Measurements from ENCODE around the gene MACROH2A1. TPM values are rescaled to one million over a fixed set of nuclear protein-coding genes. Genes with fewer than 3 reads are reported as not detected.
"Not testable (repeated sequence)": the region's sequence is repeated elsewhere in the genome, so short reads cannot be mapped to it uniquely, and the experiment has no call there.

Gene MACROH2A1
- total and polyA plus RNA-seq, 5 donors = 128 to 160 (median 146) TPM

DNA sequence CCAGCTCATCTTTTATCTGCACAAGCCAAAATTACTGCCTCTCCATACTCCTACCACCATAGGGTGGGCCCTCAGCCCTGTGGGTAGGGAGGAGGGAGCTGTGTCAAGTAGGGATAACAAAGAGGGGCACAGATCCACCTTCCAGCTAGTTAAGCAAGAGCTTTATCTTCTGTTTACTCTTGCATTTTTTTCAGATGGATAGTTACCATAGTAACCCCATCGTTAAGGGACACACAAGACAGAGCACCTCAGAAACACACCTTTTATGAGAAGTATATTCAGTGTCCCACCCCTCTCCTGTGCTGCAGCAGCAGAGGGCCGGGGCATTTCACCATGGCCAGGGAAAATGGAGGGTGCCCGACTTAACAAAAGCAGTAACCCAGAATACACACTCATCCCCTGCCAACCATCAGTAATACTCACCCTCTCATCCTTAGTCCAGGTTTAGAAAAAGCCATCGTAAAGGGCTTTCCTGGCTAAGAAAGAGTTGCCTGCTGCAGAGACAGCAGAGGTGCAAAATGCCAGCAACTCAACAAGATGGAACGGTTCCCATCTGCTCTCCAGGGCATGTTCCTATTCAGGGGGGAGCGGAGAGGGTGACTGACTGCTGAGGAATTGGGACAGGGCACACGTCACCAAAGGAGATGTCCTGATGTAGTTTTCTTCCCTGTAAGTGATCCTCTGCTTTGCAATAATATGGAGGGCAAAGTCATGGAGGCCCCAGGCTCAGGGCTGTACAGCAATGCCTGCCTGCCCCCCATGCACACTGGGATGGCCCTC, 25.1 kb downstream of the MACROH2A1 start:
- H3K27me3 ChIP-seq (ENCODE audit: control insufficient read depth, insufficient read depth) = no peaks in the 10 kb centered on the region
- intact Hi-C loops (cut with DNase I) = no loop called here
- 56% methylated on average over 7 of the region's 7 CpGs for WGBS

DNA sequence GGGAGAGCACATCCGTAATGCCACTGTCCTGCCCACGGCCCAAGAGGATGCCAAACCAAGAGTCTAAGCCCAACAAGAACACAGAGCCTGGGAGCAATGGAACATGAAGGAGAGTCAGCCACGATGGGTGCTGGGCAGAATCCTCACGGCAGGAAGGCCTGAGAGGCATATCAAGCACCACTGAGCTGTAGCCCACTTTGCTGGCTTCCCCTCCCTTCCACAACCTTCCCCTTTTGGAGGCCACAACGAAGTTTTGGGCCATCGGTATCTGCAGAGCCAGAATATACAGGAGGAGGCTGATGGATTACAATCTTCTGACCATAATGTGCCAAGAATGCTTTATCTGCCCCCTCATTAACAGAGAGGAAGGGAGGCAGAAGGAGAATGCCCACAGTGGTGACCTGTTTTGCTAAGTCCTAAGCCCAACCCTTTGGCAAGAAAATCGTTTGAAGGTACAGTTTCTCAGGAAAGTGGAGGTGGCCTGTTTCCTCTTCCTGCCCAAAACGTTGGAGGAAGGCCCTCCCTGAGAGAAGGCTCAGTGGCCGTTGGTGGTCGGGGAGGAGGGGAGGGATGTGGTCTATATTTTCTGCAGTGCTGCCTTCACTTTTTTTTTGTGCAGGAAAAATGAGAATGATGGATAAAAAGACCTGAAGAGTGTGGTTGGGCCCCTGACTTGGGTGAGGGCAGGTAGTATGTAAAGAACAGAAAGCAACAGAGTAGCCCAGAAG, 26.2 kb downstream of the MACROH2A1 start:
- 54% methylated on average over 10 of the region's 10 CpGs for WGBS
- no peak overlapping the region for H3K27ac ChIP-seq (ENCODE audit: low read length)
- DNase-seq (no peak), ATAC-seq (no peak)
- H3K4me3 ChIP-seq (ENCODE audit: low read length) = no peak overlapping the region
- peaks cover 25% of the 10 kb centered on the region for H3K4me1 ChIP-seq (ENCODE audit: control insufficient read depth, insufficient read depth, low read length)
- intact Hi-C loops (cut with DNase I) = no loop called here
- no peaks in the 10 kb centered on the region for H3K9me3 ChIP-seq (ENCODE audit: control insufficient read depth, low read length)
- no peaks in the 10 kb centered on the region for H3K27me3 ChIP-seq (ENCODE audit: control insufficient read depth, insufficient read depth)

More for the DNA sequence above, 25.1 kb downstream of the MACROH2A1 start:
- DNase-seq = peak in 2 of 3 donors; percentile 46 to 63
- Histone ChIP-seq H3K9me3 (ENCODE audit: control insufficient read depth, low read length) (no peaks in the 10 kb centered on the region), H3K27ac (ENCODE audit: low read length) (peak overlapping the region; percentile 94), H3K4me1 (ENCODE audit: control insufficient read depth, insufficient read depth, low read length) (peaks cover 25% of the 10 kb centered on the region), H3K4me3 (ENCODE audit: low read length) (no peak overlapping the region)
- peak; percentile 77 to 80 for ATAC-seq

DNA sequence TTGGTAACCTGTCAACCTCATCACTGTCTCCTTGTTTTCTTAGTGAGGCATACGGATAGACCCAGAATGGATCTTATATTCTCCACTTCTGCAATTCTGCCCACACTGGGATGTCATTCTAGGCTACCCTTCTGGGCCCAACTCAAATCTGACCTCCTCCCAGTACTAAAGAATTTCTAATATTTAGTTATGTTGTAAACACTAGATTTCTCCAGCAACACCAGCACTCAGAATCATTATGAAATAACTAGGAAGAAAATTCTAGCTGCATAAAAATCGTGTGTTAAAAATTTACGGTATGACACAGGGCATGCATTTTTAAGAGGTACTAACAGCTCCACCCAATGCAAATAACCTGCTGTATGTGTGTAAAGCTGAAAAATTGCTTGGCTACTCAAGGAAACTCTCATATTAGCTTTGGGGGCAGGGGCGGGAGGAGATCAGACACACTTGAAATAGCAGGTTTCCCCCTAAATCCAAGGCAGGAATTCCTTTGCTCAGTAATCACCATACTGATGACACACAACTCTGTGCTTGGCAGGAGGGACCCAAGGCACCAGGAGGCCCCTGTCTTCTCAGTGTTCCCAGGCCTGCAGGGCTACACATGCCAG, 27.3 kb downstream of the MACROH2A1 start:
- intact Hi-C loops (cut with DNase I) = no loop called here
- no peak overlapping the region for H3K27ac ChIP-seq (ENCODE audit: low read length)
- ATAC-seq = no peak
- no peak for DNase-seq
- no peak overlapping the region for H3K4me3 ChIP-seq (ENCODE audit: low read length)
- no peaks in the 10 kb centered on the region for H3K27me3 ChIP-seq (ENCODE audit: control insufficient read depth, insufficient read depth)
- WGBS = 77% methylated on average over 4 of the region's 4 CpGs
- peaks cover 25% of the 10 kb centered on the region for H3K4me1 ChIP-seq (ENCODE audit: control insufficient read depth, insufficient read depth, low read length)
- H3K9me3 ChIP-seq (ENCODE audit: control insufficient read depth, low read length) = no peaks in the 10 kb centered on the region

DNA sequence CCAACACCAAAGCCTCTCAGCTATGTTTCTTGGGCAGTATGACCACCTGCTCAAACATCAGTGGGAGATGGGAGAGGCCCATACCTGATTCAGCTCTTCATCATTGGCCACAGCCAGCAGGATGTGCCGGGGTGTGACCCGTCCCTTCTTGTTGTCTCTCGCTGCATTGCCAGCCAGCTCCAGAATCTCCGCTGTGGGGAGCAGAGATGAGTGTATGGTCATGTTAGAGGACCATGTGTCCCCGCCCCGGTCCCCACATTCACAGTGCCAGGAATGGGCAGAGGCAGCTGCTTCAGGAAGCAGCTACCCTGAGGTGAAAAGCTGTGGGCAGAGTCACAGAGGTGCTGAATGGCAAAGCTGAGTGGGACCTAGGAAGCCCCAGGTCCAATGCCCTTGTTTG, 29.1 kb downstream of the MACROH2A1 start:
- intact Hi-C loops (cut with DNase I) = no loop called here

DNA sequence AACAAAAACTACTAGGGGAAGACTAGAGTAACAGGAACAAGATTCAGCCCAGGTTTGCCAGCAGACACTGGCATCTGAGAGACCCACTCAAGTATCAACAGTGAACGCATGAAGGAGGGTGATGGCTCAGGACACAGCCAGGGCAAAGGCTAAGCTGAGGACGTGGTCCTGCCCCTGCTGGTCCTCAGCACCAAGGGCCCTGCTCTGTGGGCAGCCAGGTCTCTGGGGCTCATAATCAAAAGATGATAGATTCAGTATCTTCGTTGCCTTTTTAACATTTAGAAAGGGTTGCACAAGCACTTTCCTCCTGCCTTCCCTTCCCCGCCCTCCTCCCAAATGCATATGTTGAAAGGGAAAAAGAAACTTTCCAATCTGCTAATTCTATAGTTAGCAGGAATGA, 31.5 kb downstream of the MACROH2A1 start:
- Histone ChIP-seq H3K4me3 (ENCODE audit: low read length) (no peak overlapping the region), H3K27ac (ENCODE audit: low read length) (no peak overlapping the region), H3K9me3 (ENCODE audit: control insufficient read depth, low read length) (no peaks in the 10 kb centered on the region), H3K27me3 (ENCODE audit: control insufficient read depth, insufficient read depth) (no peaks in the 10 kb centered on the region), H3K4me1 (ENCODE audit: control insufficient read depth, insufficient read depth, low read length) (peaks cover 5% of the 10 kb centered on the region)
- WGBS = 69% methylated on average over 4 of the region's 4 CpGs
- ATAC-seq = no peak
- intact Hi-C loops (cut with DNase I) = no loop called here
- no peak for DNase-seq

More for the DNA sequence above, 29.1 kb downstream of the MACROH2A1 start:
- 98% methylated on average over 6 of the region's 6 CpGs for WGBS
- no peaks in the 10 kb centered on the region for H3K27me3 ChIP-seq (ENCODE audit: control insufficient read depth, insufficient read depth)
- no peaks in the 10 kb centered on the region for H3K9me3 ChIP-seq (ENCODE audit: control insufficient read depth, low read length)
- ATAC-seq (no peak), DNase-seq (no peak)
- H3K4me3 ChIP-seq (ENCODE audit: low read length) = no peak overlapping the region
- H3K27ac ChIP-seq (ENCODE audit: low read length) = no peak overlapping the region
- peaks cover 18% of the 10 kb centered on the region for H3K4me1 ChIP-seq (ENCODE audit: control insufficient read depth, insufficient read depth, low read length)

DNA sequence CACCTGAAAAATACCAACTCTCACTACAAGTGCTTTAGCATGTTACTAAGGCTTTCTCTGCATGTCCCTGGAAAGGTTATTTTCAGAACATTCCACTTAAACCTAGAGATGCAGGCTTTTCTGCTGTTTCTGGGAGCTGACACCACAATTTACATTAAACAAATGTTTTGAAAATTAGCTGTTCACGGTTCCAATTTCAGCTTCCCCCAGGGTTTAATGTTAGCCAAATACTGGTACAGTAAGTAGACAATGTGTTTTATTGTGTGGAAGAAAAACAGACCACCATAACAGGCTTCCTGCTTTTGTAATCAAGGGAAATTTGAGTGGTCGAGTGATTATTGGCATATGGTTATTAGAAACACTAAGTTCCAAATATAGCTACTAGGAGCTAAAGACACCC, 32.0 kb downstream of the MACROH2A1 start:
- Histone ChIP-seq H3K4me1 (ENCODE audit: control insufficient read depth, insufficient read depth, low read length) (peaks cover 3% of the 10 kb centered on the region), H3K9me3 (ENCODE audit: control insufficient read depth, low read length) (no peaks in the 10 kb centered on the region), H3K4me3 (ENCODE audit: low read length) (no peak overlapping the region), H3K27ac (ENCODE audit: low read length) (no peak overlapping the region), H3K27me3 (ENCODE audit: control insufficient read depth, insufficient read depth) (no peaks in the 10 kb centered on the region)
- ATAC-seq (no peak), DNase-seq (no peak)
- WGBS = 28% methylated on average over 2 of the region's 2 CpGs
- intact Hi-C loops (cut with DNase I) = no loop called here

DNA sequence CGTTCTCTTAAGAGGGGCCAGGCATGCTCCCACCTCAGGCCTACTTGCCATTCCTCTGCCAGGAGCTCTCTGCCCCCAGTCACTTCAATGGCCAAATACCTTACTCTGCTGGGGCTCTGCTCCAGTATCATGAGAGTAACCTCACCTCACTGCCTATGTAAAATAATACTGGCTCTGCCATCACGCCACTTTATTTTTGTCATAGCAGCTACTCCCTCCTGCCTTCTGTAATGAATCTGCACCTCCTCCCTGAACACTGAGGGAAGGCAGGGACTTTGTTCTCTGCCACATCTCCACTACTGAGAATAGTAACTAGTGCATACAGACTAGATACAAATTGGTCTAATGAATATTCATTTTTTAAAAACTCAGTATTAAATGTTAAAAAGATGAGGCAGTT, 33.8 kb downstream of the MACROH2A1 start:
- intact Hi-C loops (cut with DNase I) = no loop called here
- 75% methylated on average over 2 of the region's 2 CpGs for WGBS
- no peak for ATAC-seq

DNA sequence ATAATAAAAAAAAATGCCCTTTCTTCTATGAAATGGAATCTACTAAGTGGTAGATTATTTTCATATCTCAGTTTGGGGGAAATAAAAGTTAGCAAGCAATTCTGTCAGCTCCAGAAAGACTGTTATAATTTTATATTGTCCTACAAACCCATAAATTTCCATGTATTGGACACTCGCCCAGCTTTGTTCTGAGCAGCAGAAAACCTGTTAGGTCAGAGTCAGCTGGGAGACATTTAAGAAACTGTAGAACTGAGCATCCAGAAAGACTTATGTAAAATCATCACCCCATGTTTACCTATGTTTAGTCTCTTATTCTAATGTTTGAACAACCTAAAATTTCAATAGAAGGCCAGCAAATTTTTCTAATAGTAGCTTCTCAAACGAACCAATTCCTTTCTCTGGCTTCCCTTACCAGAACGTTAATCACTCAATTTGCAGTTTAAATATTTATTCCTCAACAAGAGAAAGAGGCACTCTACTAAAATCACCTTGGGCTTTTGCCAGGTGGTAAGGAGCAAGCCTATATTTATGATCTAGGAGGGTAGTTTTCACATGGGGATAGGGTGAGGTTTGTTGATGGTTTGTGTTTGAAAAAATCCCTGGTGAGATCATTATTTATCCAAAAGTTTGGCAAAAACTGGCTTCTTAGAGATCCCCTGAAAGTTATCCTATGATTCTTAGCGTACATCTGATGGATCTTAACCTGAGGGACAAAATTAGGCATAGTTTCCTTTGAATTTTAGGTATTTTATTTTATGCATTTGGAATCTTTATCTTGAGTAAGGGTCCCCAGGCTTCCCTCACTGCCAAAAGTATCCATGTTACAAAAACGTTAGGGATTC, 34.4 kb downstream of the MACROH2A1 start:
- WGBS = 74% methylated on average over 5 of the region's 5 CpGs
- intact Hi-C loops (cut with DNase I) = no loop called here
- no peak for ATAC-seq
- DNase-seq = no peak
- no peak overlapping the region for H3K27ac ChIP-seq (ENCODE audit: low read length)
- no peak overlapping the region for H3K4me3 ChIP-seq (ENCODE audit: low read length)
- H3K9me3 ChIP-seq (ENCODE audit: control insufficient read depth, low read length) = no peaks in the 10 kb centered on the region
- H3K4me1 ChIP-seq (ENCODE audit: control insufficient read depth, insufficient read depth, low read length) = peaks cover 3% of the 10 kb centered on the region
- no peaks in the 10 kb centered on the region for H3K27me3 ChIP-seq (ENCODE audit: control insufficient read depth, insufficient read depth)

More for the DNA sequence above, 33.8 kb downstream of the MACROH2A1 start:
- no peak overlapping the region for H3K4me3 ChIP-seq (ENCODE audit: low read length)
- no peak overlapping the region for H3K27ac ChIP-seq (ENCODE audit: low read length)
- peaks cover 3% of the 10 kb centered on the region for H3K4me1 ChIP-seq (ENCODE audit: control insufficient read depth, insufficient read depth, low read length)
- no peaks in the 10 kb centered on the region for H3K9me3 ChIP-seq (ENCODE audit: control insufficient read depth, low read length)
- no peaks in the 10 kb centered on the region for H3K27me3 ChIP-seq (ENCODE audit: control insufficient read depth, insufficient read depth)
- DNase-seq = no peak

DNA sequence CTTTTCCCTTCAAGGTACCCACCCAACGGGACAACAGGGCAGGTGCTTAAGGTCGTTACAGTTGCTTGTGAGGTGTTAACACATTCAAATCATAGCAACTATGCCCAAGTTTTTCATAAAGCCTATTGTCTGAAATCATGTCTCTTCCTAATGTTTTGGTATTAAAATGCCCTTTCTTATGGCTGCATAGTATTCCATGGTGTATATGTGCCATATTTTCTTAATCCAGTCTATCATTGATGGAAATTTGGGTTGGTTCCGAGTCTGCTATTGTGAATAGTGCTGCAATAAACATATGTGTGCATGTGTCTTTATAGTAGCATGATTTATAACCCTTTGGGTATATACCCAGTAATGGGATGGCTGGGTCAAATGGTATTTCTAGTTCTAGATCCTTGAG, 35.7 kb downstream of the MACROH2A1 start:
- WGBS = 95% methylated on average over 3 of the region's 3 CpGs
- H3K27ac ChIP-seq (ENCODE audit: low read length); DNase-seq; ATAC-seq; H3K27me3 ChIP-seq (ENCODE audit: control insufficient read depth, insufficient read depth); H3K4me3 ChIP-seq (ENCODE audit: low read length); intact Hi-C loops (cut with DNase I); H3K4me1 ChIP-seq (ENCODE audit: control insufficient read depth, insufficient read depth, low read length); H3K9me3 ChIP-seq (ENCODE audit: control insufficient read depth, low read length): not testable (repeated sequence)

DNA sequence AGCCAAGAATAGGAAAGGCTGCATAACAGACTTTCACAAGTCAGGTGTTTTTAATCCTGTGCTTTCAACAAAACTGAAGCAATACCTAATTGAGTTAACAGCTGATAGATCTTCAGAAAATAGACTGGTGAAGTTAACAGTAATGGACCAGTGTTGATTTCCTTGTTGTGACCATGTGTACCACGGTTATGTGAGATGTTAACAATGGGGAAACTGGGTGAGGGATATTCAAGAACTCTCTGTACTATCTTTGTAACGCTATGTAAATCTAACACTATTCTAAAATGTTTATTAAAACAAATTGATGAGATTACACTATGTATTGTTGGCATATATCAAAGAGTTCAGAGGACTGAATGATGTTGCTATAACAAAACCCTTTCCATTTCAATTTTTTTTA, 36.9 kb downstream of the MACROH2A1 start:
- no peaks in the 10 kb centered on the region for H3K9me3 ChIP-seq (ENCODE audit: control insufficient read depth, low read length)
- no peak overlapping the region for H3K27ac ChIP-seq (ENCODE audit: low read length)
- H3K27me3 ChIP-seq (ENCODE audit: control insufficient read depth, insufficient read depth) = no peaks in the 10 kb centered on the region
- ATAC-seq (no peak), DNase-seq (no peak)
- H3K4me3 ChIP-seq (ENCODE audit: low read length) = no peak overlapping the region
- WGBS = 90% methylated on average over 2 of the region's 2 CpGs
- intact Hi-C loops (cut with DNase I) = no loop called here
- H3K4me1 ChIP-seq (ENCODE audit: control insufficient read depth, insufficient read depth, low read length) = peaks cover 5% of the 10 kb centered on the region
